Upper lobe of right lung (tissue), 1 donor: ENCODE results near the gene CPB2. TPM values are rescaled to one million over a fixed set of nuclear protein-coding genes. Genes with fewer than 3 reads are reported as not detected.

Experiments
- ATAC-seq: fragments of 200-7000 bp; cut with Tn5 transposase; one replicate; pipeline ENCODE4 v1.9.1; 2020; ENCODE audit warnings: mild to moderate bottlenecking, moderate library complexity
- DNase-seq: peaks from one replicate; pipeline ENCODE4 v3.0.0-alpha.2; 2020
- H3K27ac ChIP-seq: fragments of 200-600 bp; one replicate; pipeline ENCODE4 v1.8.0; 2022
- H3K27me3 ChIP-seq: fragments of 200-600 bp; one replicate; pipeline ENCODE4 v1.8.0; 2022; ENCODE audit warnings: mild to moderate bottlenecking
- H3K36me3 ChIP-seq: fragments of 200-600 bp; one replicate; pipeline ENCODE4 v1.8.0; 2022
- H3K4me1 ChIP-seq: fragments of 200-600 bp; one replicate; pipeline ENCODE4 v1.8.0; 2022
- H3K4me3 ChIP-seq: fragments of 200-600 bp; one replicate; pipeline ENCODE4 v1.8.0; 2022; ENCODE audit warnings: mild to moderate bottlenecking
- H3K9me3 ChIP-seq: fragments of 200-600 bp; one replicate; pipeline ENCODE4 v1.8.0; 2022
- intact Hi-C: fragments of 100-400 bp; cut with DNase I; formaldehyde crosslinking; loops from one replicate; pipeline ENCODE4 v1.11.0; 2022
- total RNA-seq: library from RNA; stranded (reverse); fragmentation: NEBNext Ultra II Directional; extraction: Animal tissue kit (Norgen Biotek cat#: 25700); gene quantifications from one replicate; pipeline ENCODE4 v1.2.1, GENCODE V29; 2021
- TF ChIP-seq, protein P1 (sequence below): fragments of 200-600 bp; IDR thresholded peaks from one replicate; pipeline ENCODE4 v1.8.0; 2022; ENCODE audit warnings: antibody characterized with exemption
- donor health status: DM: no; HTN: yes; CAD: no; lungs with severe emphysema.

The CPB2 gene
- total RNA-seq, 1 donor from 2014 or later = 74.4 TPM

DNA sequence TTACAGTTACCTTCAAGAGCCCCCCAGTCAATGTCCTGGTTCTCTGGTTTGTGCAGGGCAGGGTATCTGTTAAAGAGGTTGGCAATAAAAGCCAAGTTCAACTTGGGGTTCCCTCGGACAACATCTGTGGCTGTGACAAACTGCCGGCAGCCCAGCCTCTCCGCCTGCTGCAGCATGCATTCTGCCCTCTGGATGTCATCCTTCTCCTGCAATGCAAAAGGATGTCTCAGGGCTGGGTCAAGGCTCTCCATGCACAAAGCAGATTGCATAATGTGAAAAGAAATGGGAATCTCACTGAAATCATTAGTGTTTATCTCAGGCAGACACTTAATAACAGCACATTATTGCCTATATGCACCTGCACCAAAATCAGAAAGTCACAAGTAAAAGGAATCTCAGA, 42.1 kb upstream of the CPB2 start:
- TF ChIP-seq, protein P1, sequence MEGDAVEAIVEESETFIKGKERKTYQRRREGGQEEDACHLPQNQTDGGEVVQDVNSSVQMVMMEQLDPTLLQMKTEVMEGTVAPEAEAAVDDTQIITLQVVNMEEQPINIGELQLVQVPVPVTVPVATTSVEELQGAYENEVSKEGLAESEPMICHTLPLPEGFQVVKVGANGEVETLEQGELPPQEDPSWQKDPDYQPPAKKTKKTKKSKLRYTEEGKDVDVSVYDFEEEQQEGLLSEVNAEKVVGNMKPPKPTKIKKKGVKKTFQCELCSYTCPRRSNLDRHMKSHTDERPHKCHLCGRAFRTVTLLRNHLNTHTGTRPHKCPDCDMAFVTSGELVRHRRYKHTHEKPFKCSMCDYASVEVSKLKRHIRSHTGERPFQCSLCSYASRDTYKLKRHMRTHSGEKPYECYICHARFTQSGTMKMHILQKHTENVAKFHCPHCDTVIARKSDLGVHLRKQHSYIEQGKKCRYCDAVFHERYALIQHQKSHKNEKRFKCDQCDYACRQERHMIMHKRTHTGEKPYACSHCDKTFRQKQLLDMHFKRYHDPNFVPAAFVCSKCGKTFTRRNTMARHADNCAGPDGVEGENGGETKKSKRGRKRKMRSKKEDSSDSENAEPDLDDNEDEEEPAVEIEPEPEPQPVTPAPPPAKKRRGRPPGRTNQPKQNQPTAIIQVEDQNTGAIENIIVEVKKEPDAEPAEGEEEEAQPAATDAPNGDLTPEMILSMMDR = peak; percentile 22
- no peak overlapping the region for H3K4me3 ChIP-seq
- intact Hi-C loops = no loop called here
- H3K9me3 ChIP-seq = no peaks in the 10 kb centered on the region
- no peaks in the 10 kb centered on the region for H3K27me3 ChIP-seq
- peaks cover 33% of the 10 kb centered on the region for H3K36me3 ChIP-seq
- H3K27ac ChIP-seq = no peak overlapping the region
- no peaks in the 10 kb centered on the region for H3K4me1 ChIP-seq
- DNase-seq (no peak), ATAC-seq (peak; percentile 37)

DNA sequence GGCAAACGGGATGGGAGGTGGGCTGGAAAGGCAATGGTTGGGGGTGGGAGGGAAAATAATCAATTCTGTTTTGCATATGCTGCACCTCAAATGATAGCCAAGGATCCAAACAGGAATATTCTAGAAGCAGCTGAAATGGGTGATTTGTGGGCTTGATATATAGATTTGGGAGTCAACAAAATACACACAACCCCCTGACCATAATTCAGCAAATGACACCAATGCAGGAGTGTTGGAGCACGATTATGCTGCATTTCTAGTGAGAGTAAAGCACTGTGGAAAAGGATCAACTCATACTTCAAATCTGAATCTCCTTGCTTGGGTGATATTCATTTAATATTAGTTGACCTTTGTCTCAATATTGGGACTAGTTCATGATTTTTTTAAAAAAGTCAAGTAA, 41.1 kb upstream of the CPB2 start:
- TF ChIP-seq, protein P1 = no peak
- no peak for ATAC-seq
- intact Hi-C loops = no loop called here

DNA sequence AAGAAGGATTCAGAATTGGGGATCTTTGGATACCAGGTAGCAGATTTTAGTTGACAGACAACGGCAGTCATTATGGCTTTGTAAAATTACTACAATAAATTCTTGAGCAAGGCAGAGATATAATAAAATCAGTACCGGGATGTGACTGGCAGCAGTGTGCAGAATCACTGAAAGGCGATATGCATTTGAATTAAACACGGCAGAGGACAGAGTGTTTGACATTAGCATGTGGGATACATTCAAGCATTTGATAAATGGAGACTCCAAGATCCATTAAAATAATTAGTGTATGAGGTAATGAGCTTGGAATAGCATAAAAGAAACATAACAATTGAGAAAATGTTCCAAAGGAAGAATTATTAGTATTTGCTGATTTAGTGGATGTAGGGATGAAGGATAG, 40.3 kb upstream of the CPB2 start:
- no peak overlapping the region for H3K4me3 ChIP-seq
- TF ChIP-seq, protein P1 = no peak
- no peak for ATAC-seq

More for the DNA sequence above, 41.1 kb upstream of the CPB2 start:
- H3K9me3 ChIP-seq = no peaks in the 10 kb centered on the region
- no peak overlapping the region for H3K4me3 ChIP-seq
- H3K27ac ChIP-seq = no peak overlapping the region
- no peaks in the 10 kb centered on the region for H3K27me3 ChIP-seq
- DNase-seq = no peak
- peaks cover 30% of the 10 kb centered on the region for H3K36me3 ChIP-seq
- H3K4me1 ChIP-seq = no peaks in the 10 kb centered on the region

DNA sequence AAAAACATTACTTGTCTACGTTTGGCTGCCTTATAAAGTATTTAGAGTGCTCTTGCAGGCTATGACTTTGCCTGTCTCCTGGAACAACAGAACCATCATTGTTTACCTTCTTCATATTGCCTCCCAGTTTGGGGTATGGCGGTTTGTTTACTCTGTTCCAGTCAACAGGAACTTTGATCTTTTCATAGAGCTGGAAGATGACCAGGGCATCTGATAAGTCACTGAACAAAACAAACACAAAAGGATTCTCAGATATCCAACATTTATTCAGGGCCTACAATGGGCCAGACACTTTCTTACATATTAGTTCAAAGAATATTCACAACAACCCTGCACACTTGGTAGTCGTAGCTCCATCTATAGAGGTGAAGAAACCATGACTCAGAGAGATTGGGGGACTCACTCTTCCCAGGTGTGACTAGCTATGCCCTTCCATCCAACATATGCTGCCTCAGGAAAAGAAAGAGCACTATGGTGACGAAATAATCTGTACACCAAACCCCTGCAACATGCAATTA, 38.4 kb upstream of the CPB2 start:
- H3K27ac ChIP-seq = no peak overlapping the region
- DNase-seq = no peak
- TF ChIP-seq, protein P1 = no peak
- no peaks in the 10 kb centered on the region for H3K9me3 ChIP-seq
- no peak overlapping the region for H3K4me3 ChIP-seq
- peaks cover 43% of the 10 kb centered on the region for H3K36me3 ChIP-seq
- no peaks in the 10 kb centered on the region for H3K27me3 ChIP-seq
- intact Hi-C loops = no loop called here
- H3K4me1 ChIP-seq = no peaks in the 10 kb centered on the region
- ATAC-seq = no peak

More for the DNA sequence above, 40.3 kb upstream of the CPB2 start:
- Histone ChIP-seq H3K4me1 (no peaks in the 10 kb centered on the region), H3K36me3 (peaks cover 27% of the 10 kb centered on the region), H3K9me3 (no peaks in the 10 kb centered on the region), H3K27me3 (no peaks in the 10 kb centered on the region), H3K27ac (no peak overlapping the region)
- DNase-seq = no peak
- intact Hi-C loops = no loop called here

DNA sequence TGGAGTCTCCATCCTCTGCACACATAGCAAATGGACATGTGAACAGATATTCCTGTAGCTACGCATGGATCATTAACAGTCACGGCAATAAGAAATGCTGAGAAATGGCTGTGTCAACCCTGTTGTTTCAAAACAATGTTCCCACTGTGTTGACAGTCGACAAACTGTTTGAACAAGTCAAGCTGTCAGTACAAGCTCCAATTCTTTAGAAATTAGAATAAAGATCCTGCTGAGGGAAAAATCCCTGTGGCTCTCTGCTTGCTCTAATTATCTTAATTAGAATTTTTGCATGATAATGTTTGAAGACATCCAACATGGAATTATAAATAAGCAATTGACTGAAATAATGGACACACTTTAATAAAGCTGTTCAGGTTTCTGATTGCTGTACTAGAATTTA, 37.9 kb upstream of the CPB2 start:
- H3K27ac ChIP-seq = no peak overlapping the region
- peaks cover 43% of the 10 kb centered on the region for H3K36me3 ChIP-seq
- TF ChIP-seq, protein P1 = no peak
- intact Hi-C loops = no loop called here
- H3K4me3 ChIP-seq = no peak overlapping the region
- no peaks in the 10 kb centered on the region for H3K9me3 ChIP-seq
- H3K4me1 ChIP-seq = no peaks in the 10 kb centered on the region
- no peak for ATAC-seq
- no peaks in the 10 kb centered on the region for H3K27me3 ChIP-seq
- DNase-seq = no peak

DNA sequence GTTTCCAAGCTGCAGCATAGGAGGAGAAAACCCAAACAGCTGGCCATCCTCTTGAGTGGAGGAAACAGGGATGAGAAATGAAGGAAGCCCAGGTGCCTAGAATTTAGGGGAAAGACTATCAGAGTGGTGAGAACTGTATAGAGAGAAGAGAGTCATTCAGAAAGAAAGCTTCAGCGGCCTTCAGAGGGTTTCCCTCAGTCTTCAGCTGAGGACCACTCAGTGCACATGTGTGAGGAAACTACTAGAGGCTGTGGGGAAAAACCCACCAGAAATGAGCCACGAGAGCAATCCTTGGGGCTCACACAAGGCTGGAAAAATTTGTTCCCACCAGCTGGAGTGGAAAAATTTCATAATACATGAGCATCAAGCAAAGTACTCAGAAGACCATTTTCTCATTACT, 35.2 kb upstream of the CPB2 start:
- no peaks in the 10 kb centered on the region for H3K9me3 ChIP-seq
- no peak overlapping the region for H3K4me3 ChIP-seq
- H3K27ac ChIP-seq = no peak overlapping the region
- ATAC-seq = no peak
- intact Hi-C loops = no loop called here
- peaks cover 36% of the 10 kb centered on the region for H3K36me3 ChIP-seq
- TF ChIP-seq, protein P1 = no peak
- DNase-seq = no peak
- H3K4me1 ChIP-seq = no peaks in the 10 kb centered on the region
- H3K27me3 ChIP-seq = no peaks in the 10 kb centered on the region
